Stimulated activated CD8-positive, alpha-beta memory T cell treated with anti-CD3 and anti-CD28 coated beads, Interleukin-7, amount 100 ng/mL, for 48 hours (primary cell): ENCODE data around the gene TBCK.
"Not testable (repeated sequence)": the region's sequence is repeated elsewhere in the genome, so short reads cannot be mapped to it uniquely, and the experiment has no call there.

ENCODE experiments used
- DNase-seq, 2 donors: peaks; one replicate each; pipeline ENCODE4 v3.0.0-alpha.2; 2020; ENCODE audit warnings: low read depth in 1 of 2; ENCODE audit errors: extremely low read depth in 1 of 2

TBCK gene

GRCh38 chr4:106132045-106132444, 184.0 kb downstream of the TBCK start:
- DNase-seq, result no peak

- DNase-seq, result no peak
Measured at GRCh38 chr4:106126062-106126461, 189.9 kb downstream of the TBCK start.

- not testable (repeated sequence) for DNase-seq
Measured at GRCh38 chr4:106119949-106120555, 196.0 kb downstream of the TBCK start.

GRCh38 chr4:106116025-106116424, 200.0 kb downstream of the TBCK start:
- DNase-seq, result no peak

- no peak for DNase-seq
Measured at GRCh38 chr4:106114270-106114669, 201.7 kb downstream of the TBCK start.

GRCh38 chr4:106111778-106112469, 204.1 kb downstream of the TBCK start:
- DNase-seq, result not testable (repeated sequence)

GRCh38 chr4:106109929-106110328, 206.1 kb downstream of the TBCK start:
- DNase-seq, result no peak

- DNase-seq, result no peak
Measured at GRCh38 chr4:106105697-106106096, 210.3 kb downstream of the TBCK start.

GRCh38 chr4:106104276-106104675, 211.7 kb downstream of the TBCK start:
- DNase-seq, result no peak

- no peak for DNase-seq
Measured at GRCh38 chr4:106096454-106096853, 219.6 kb downstream of the TBCK start.

- DNase-seq, result no peak
Measured at GRCh38 chr4:106095408-106095807, 220.6 kb downstream of the TBCK start.

- DNase-seq, result no peak
Measured at GRCh38 chr4:106092361-106093040, 223.5 kb downstream of the TBCK start.

- DNase-seq, result no peak
Measured at GRCh38 chr4:106090826-106091225, 225.2 kb downstream of the TBCK start.

- no peak for DNase-seq
Measured at GRCh38 chr4:106083065-106083464, 232.9 kb downstream of the TBCK start.

GRCh38 chr4:106080376-106080775, 235.6 kb downstream of the TBCK start:
- DNase-seq, result no peak

- DNase-seq, result no peak
Measured at GRCh38 chr4:106079616-106080015, 236.4 kb downstream of the TBCK start.

- DNase-seq, result no peak
Measured at GRCh38 chr4:106065018-106065417, 251.0 kb downstream of the TBCK start.

- DNase-seq, result no peak
Measured at GRCh38 chr4:106063009-106063408, 253.0 kb downstream of the TBCK start.

- DNase-seq, result no peak
Measured at GRCh38 chr4:106062452-106062875, 253.5 kb downstream of the TBCK start.

- DNase-seq, result no peak
Measured at GRCh38 chr4:106058921-106059320, 257.1 kb downstream of the TBCK start.

GRCh38 chr4:106056914-106057313, 259.1 kb downstream of the TBCK start:
- DNase-seq, result no peak

GRCh38 chr4:106051514-106051913, 264.5 kb downstream of the TBCK start:
- DNase-seq, result no peak
